Endothelial cell of umbilical vein (primary cell): ENCODE data around the gene BLTP2. TPM values are rescaled to one million over a fixed set of nuclear protein-coding genes. Genes with fewer than 3 reads are reported as not detected.

Source experiments
- BruUV-seq: library from RNA; stranded (reverse); fragments of 400-500 nt; replicated peaks from 2 replicates; lab custom pipeline; 2021; lab: Mats Ljungman, UMichigan
- CTCF ChIA-PET: fragments of 300-600, 350-600 bp; sonication (Branson Sonifier 250); formaldehyde crosslinking; loops from one replicate; lab custom pipeline; 2021; ENCODE audit warnings: antibody characterized with exemption, inconsistent platforms; lab: Charles Lee
- POLR2A ChIA-PET: fragments of 300-600, 350-600 bp; sonication (Branson Sonifier 250); formaldehyde crosslinking; loops from one replicate; lab custom pipeline; 2021; ENCODE audit warnings: antibody characterized with exemption, inconsistent platforms; lab: Charles Lee
- DNase-seq: peaks from one replicate; pipeline ENCODE4 v3.0.0-alpha.2; 2011; ENCODE audit warnings: low read depth, low spot score
- FAIRE-seq: peaks from 2 replicates; lab custom pipeline; 2011; peaks lifted over from hg19 to GRCh38; lab: Jason Lieb, UNC
- H2AFZ ChIP-seq: 2 replicates; pipeline ENCODE4 v1.6.0; 2012; ENCODE audit warnings: low read depth, low read length, control low read depth, inconsistent platforms
- H3K27ac ChIP-seq: 2 replicates; pipeline ENCODE4 v1.5.1; 2011; ENCODE audit warnings: low read depth, mild to moderate bottlenecking, control low read depth, low read length, moderate library complexity; ENCODE audit not compliant: insufficient read depth
- H3K27me3 ChIP-seq, 2 experiments: 2 replicates each; pipeline versions ENCODE4 v1.6.0 to v1.6.1; 2011; ENCODE audit warnings: low read length in 2 of 2, mixed read lengths in 1 of 2; ENCODE audit not compliant: control insufficient read depth in 2 of 2, insufficient read depth in 2 of 2
- H3K36me3 ChIP-seq, 2 experiments: 2 replicates in 1 of 2; 3 replicates in 1 of 2; pipeline ENCODE4 v1.5.1; 2011; ENCODE audit warnings: low read length in 2 of 2, mild to moderate bottlenecking in 1 of 2, moderate library complexity in 1 of 2; ENCODE audit not compliant: control insufficient read depth in 2 of 2, insufficient read depth in 2 of 2; ENCODE audit errors: extremely low read depth in 1 of 2
- H3K4me1 ChIP-seq: 3 replicates; pipeline ENCODE4 v1.5.1; 2011; ENCODE audit warnings: mild to moderate bottlenecking, low read length; ENCODE audit not compliant: control insufficient read depth, insufficient read depth; ENCODE audit errors: extremely low read depth
- H3K4me2 ChIP-seq: 2 replicates; pipeline ENCODE4 v1.6.1; 2011; ENCODE audit warnings: low read length, control low read depth, mixed read lengths; ENCODE audit not compliant: insufficient read depth
- H3K4me3 ChIP-seq, 3 experiments: fragments of 200-600 bp in 1 of 3; sonication (generic), shearing (Covaris generic) in 1 of 3; replicated peaks in 1 of 3; 2 replicates each; pipeline ENCODE4 v1.5.1; 2011 to 2016; ENCODE audit warnings: control low read depth in 3 of 3, low read length in 3 of 3, mild to moderate bottlenecking in 2 of 3, inconsistent platforms in 1 of 3, low read depth in 1 of 3, moderate library complexity in 1 of 3; ENCODE audit not compliant: insufficient read depth in 1 of 3
- H3K79me2 ChIP-seq: 2 replicates; pipeline ENCODE4 v1.6.0; 2012; ENCODE audit warnings: low read length, inconsistent platforms; ENCODE audit not compliant: control insufficient read depth, insufficient read depth
- H3K9ac ChIP-seq: replicated peaks from 2 replicates; pipeline ENCODE3; 2011; ENCODE audit warnings: low read length, control low read depth; ENCODE audit not compliant: insufficient read depth; ENCODE audit errors: extremely low read depth
- H3K9me1 ChIP-seq: replicated peaks from 3 replicates; pipeline ENCODE4 v1.6.0; 2011; ENCODE audit warnings: mild to moderate bottlenecking, low read length; ENCODE audit not compliant: control insufficient read depth, insufficient read depth; ENCODE audit errors: extremely low read depth
- H3K9me3 ChIP-seq: replicated peaks from 2 replicates; pipeline ENCODE4 v1.5.1; 2012; ENCODE audit warnings: low read length, inconsistent platforms; ENCODE audit not compliant: control insufficient read depth, insufficient read depth
- H4K20me1 ChIP-seq: replicated peaks from 2 replicates; pipeline ENCODE3; 2011; ENCODE audit warnings: mild to moderate bottlenecking, low read length; ENCODE audit not compliant: control insufficient read depth, insufficient read depth; ENCODE audit errors: extremely low read depth
- CTCF ChIP-seq, 2 donors: IDR thresholded peaks; 1 replicate in 1 of 2; 2 replicates in 1 of 2; pipeline ENCODE4 v1.5.1; 2011; ENCODE audit warnings: low read length in 2 of 2, mild to moderate bottlenecking in 2 of 2, moderate library complexity in 2 of 2, control low read depth in 1 of 2, inconsistent platforms in 1 of 2, low read depth in 1 of 2; ENCODE audit not compliant: insufficient read depth in 1 of 2; ENCODE audit errors: extremely low read depth in 1 of 2
- GATA2 ChIP-seq: IDR thresholded peaks from 2 replicates; pipeline ENCODE4 v1.7.0; 2011; ENCODE audit warnings: low read depth, mild to moderate bottlenecking, moderate library complexity, mixed read lengths, low read length; ENCODE audit not compliant: insufficient read length, insufficient read depth
- dilution Hi-C: fragments of 300-500 bp; cut with MboI; formaldehyde crosslinking; loops from one replicate; pipeline ENCODE4 v1.15.0; 2019; ENCODE audit warnings: low sequenced_read_pairs; ENCODE audit not compliant: extremely low pct_ligation_motif_present
- intact Hi-C: fragments of 100-400 bp; cut with micrococcal nuclease; formaldehyde crosslinking; loops from one replicate; pipeline ENCODE4 v1.10.0; 2022
- polyA plus RNA-seq, 4 experiments: library from polyadenylated mRNA; depleted of rRNA in 3 of 4; stranded (reverse) in 3 of 4; unstranded in 1 of 4; fragments of >200 nt; gene quantifications; 2 replicates each; pipeline versions ENCODE4 v1.2.1 to v1.2.3, GENCODE V29; 2011 to 2012; ENCODE audit warnings: missing spikeins in 1 of 4
- total RNA-seq: library from RNA; stranded (reverse); gene quantifications from 2 replicates; pipeline ENCODE4 v1.2.3, GENCODE V29; 2021

The BLTP2 gene
- total and polyA plus RNA-seq, 2 donors (not counting 3 experiments of a cell fraction or from before 2014, with no cell fraction given) = 91.4 to 164 TPM

- ChIA-PET POLR2A (no interaction called here), CTCF (interaction anchor here (1.9 kb wide), 1 partner anchor 48 kb away, joined by 6 read pairs; no protein-coding TSS in a partner anchor)
- Histone ChIP-seq H3K27ac (peak overlapping the region; percentile 95), H3K9me3 (no peaks in the 10 kb centered on the region), H3K9ac (peak overlapping the region; percentile 94), H3K27me3 (no peaks in the 10 kb centered on the region), H3K4me1 (peaks cover 18% of the 10 kb centered on the region), H3K79me2 (peaks cover 16% of the 10 kb centered on the region), H4K20me1 (no peaks in the 10 kb centered on the region), H3K36me3 (no peaks in the 10 kb centered on the region), H3K4me2 (peak overlapping the region; percentile 78), H2AFZ (peak overlapping the region; percentile 92), H3K9me1 (no peaks in the 10 kb centered on the region), H3K4me3 (peak overlapping the region; percentile 61 to 90 (median 68))
- TF ChIP-seq GATA2 = no peak
- no peak for TF ChIP-seq CTCF (IDR thresholded peaks at IDR 0.05; ENCODE audit: extremely low read depth in 1 of 2, insufficient read depth in 1 of 2, low read depth in 1 of 2, low read length in 2 of 2)
- dilution Hi-C loops (no loop called here), intact Hi-C loops (loop anchor here (2.0 kb wide), 1 partner anchor 21 kb away; the partner anchor contains the start of gene ALDOC)
- no TSS peak for BruUV-seq
- no peak for FAIRE-seq
- DNase-seq = no peak
Measured at GRCh38 chr17:28597606-28598383, 47.2 kb downstream of the BLTP2 start.

Other genes starting within 250 kb of the BLTP2 start
- gene SLC46A1, start 238.9 kb downstream of the BLTP2 start, total RNA-seq = 1.8 and 4.1 TPM in 2 replicates
- 2.2 and 2.6 TPM in 2 replicates for gene SLC46A1, start 238.9 kb downstream of the BLTP2 start, polyA plus RNA-seq
- gene SLC13A2, start 171.5 kb downstream of the BLTP2 start, total RNA-seq = not detected in 2 replicates
- not detected in 2 replicates for gene SLC13A2, start 171.5 kb downstream of the BLTP2 start, polyA plus RNA-seq
- not detected in 2 replicates for gene FOXN1, start 138.8 kb downstream of the BLTP2 start, total RNA-seq
- not detected in 2 replicates for gene FOXN1, start 138.8 kb downstream of the BLTP2 start, polyA plus RNA-seq
- gene UNC119, start 92.5 kb downstream of the BLTP2 start, total RNA-seq = 26.3 and 28.1 TPM in 2 replicates
- gene UNC119, start 92.5 kb downstream of the BLTP2 start, polyA plus RNA-seq = 67.8 and 76.9 TPM in 2 replicates
- gene PIGS, start 73.6 kb downstream of the BLTP2 start, total RNA-seq = 68.6 and 71.3 TPM in 2 replicates
- gene PIGS, start 73.6 kb downstream of the BLTP2 start, polyA plus RNA-seq = 110 and 111 TPM in 2 replicates
- 7.2 and 9.0 TPM in 2 replicates for gene ALDOC, start 68.3 kb downstream of the BLTP2 start, total RNA-seq
- 18.9 and 20.3 TPM in 2 replicates for gene ALDOC, start 68.3 kb downstream of the BLTP2 start, polyA plus RNA-seq
- gene SPAG5, start 46.1 kb downstream of the BLTP2 start, total RNA-seq = 85.4 and 90.6 TPM in 2 replicates
- gene SPAG5, start 46.1 kb downstream of the BLTP2 start, polyA plus RNA-seq = 25.9 and 31.7 TPM in 2 replicates
- 19.9 and 20.1 TPM in 2 replicates for gene RSKR, start 31.0 kb downstream of the BLTP2 start, total RNA-seq
- 10.0 and 10.5 TPM in 2 replicates for gene RSKR, start 31.0 kb downstream of the BLTP2 start, polyA plus RNA-seq
- gene SDF2, start 16.7 kb upstream of the BLTP2 start, total RNA-seq = 52.6 and 56.4 TPM in 2 replicates
- gene SDF2, start 16.7 kb upstream of the BLTP2 start, polyA plus RNA-seq = 77.9 and 101 TPM in 2 replicates
- 70.4 and 79.2 TPM in 2 replicates for gene SUPT6H, start 17.0 kb upstream of the BLTP2 start, total RNA-seq
- 33.9 and 34.9 TPM in 2 replicates for gene SUPT6H, start 17.0 kb upstream of the BLTP2 start, polyA plus RNA-seq
- 2.1 and 2.6 TPM in 2 replicates for gene PROCA1, start 66.7 kb upstream of the BLTP2 start, total RNA-seq
- 2.0 and 2.1 TPM in 2 replicates for gene PROCA1, start 66.7 kb upstream of the BLTP2 start, polyA plus RNA-seq
- gene RAB34, start 72.7 kb upstream of the BLTP2 start, total RNA-seq = 62.3 and 87.1 TPM in 2 replicates
- gene RAB34, start 72.7 kb upstream of the BLTP2 start, polyA plus RNA-seq = 113 and 116 TPM in 2 replicates
- gene RPL23A, start 74.8 kb upstream of the BLTP2 start, total RNA-seq = 1,554 and 1,573 TPM in 2 replicates
- 717 and 827 TPM in 2 replicates for gene RPL23A, start 74.8 kb upstream of the BLTP2 start, polyA plus RNA-seq
- gene TLCD1, start 81.1 kb upstream of the BLTP2 start, total RNA-seq = 1.8 and 2.6 TPM in 2 replicates
- 6.8 and 8.1 TPM in 2 replicates for gene TLCD1, start 81.1 kb upstream of the BLTP2 start, polyA plus RNA-seq
- gene NEK8, start 83.6 kb upstream of the BLTP2 start, total RNA-seq = 3.0 and 3.1 TPM in 2 replicates
- gene NEK8, start 83.6 kb upstream of the BLTP2 start, polyA plus RNA-seq = 3.2 and 3.6 TPM in 2 replicates
- 81.9 and 83.9 TPM in 2 replicates for gene TRAF4, start 98.9 kb upstream of the BLTP2 start, total RNA-seq
- 79.5 and 97.3 TPM in 2 replicates for gene TRAF4, start 98.9 kb upstream of the BLTP2 start, polyA plus RNA-seq
- gene FAM222B, start 197.6 kb upstream of the BLTP2 start, total RNA-seq = 30.6 and 33.7 TPM in 2 replicates
- 20.6 and 21.1 TPM in 2 replicates for gene FAM222B, start 197.6 kb upstream of the BLTP2 start, polyA plus RNA-seq
- 50.3 and 58.0 TPM in 2 replicates for gene ERAL1, start 209.9 kb upstream of the BLTP2 start, total RNA-seq
- gene ERAL1, start 209.9 kb upstream of the BLTP2 start, polyA plus RNA-seq = 86.6 and 102 TPM in 2 replicates